Measurements from ENCODE around the gene BAG1. TPM values are rescaled to one million over a fixed set of nuclear protein-coding genes. Genes with fewer than 3 reads are reported as not detected.

The BAG1 gene
- total and polyA plus RNA-seq, 2 of the 13 experiments (the other 11 are each of a cell fraction or from before 2014, with no cell fraction given), result 23.1 to 59.5 TPM

- 0 out of 2 replicates have a peak, but pooled peaks have one; percentile 55 for TF ChIP-seq ZNF740 (CRISPR knock-in tag; IDR thresholded peaks at IDR 0.05)
- no peak for TF ChIP-seq RBAK (CRISPR knock-in tag; IDR thresholded peaks at IDR 0.05)
- TF ChIP-seq FOXO4 (CRISPR knock-in tag; conservative IDR thresholded peaks at IDR 0.05), result no peak
- TF ChIP-seq SMC3 (IDR thresholded peaks at IDR 0.05; ENCODE audit: low read length), result no peak
- TF ChIP-seq ZNF292 (CRISPR knock-in tag; IDR thresholded peaks at IDR 0.05; ENCODE audit: borderline replicate concordance, low read depth), result no peak
- TF ChIP-seq USF2 (IDR thresholded peaks at IDR 0.05; ENCODE audit: low read depth, low read length), result no peak
- TF ChIP-seq USF2 (CRISPR knock-in tag; IDR thresholded peaks at IDR 0.05; ENCODE audit: borderline replicate concordance), result no peak
- TF ChIP-seq ZNF775 (CRISPR knock-in tag; IDR thresholded peaks at IDR 0.05; ENCODE audit: borderline replicate concordance), result no peak
- TF ChIP-seq ZNF431 (CRISPR knock-in tag; IDR thresholded peaks at IDR 0.05; ENCODE audit: borderline replicate concordance, low read depth), result no peak
- no peak for TF ChIP-seq THAP8 (CRISPR knock-in tag; IDR thresholded peaks at IDR 0.05; ENCODE audit: borderline replicate concordance)
- 0 out of 2 replicates have a peak, but pooled peaks have one; percentile 11 for TF ChIP-seq DNMT1 (CRISPR knock-in tag; IDR thresholded peaks at IDR 0.05)
- no peak for TF ChIP-seq ZMAT3 (CRISPR knock-in tag; conservative IDR thresholded peaks at IDR 0.05)
- TF ChIP-seq NPAS2 (CRISPR knock-in tag; IDR thresholded peaks at IDR 0.05; ENCODE audit: borderline replicate concordance), result no peak
- TF ChIP-seq GMEB1 (CRISPR knock-in tag; IDR thresholded peaks at IDR 0.05; ENCODE audit: borderline replicate concordance), result no peak
- 0 out of 2 replicates have a peak, but pooled peaks have one; percentile 58 for TF ChIP-seq ZFP41 (CRISPR knock-in tag; IDR thresholded peaks at IDR 0.05; ENCODE audit: borderline replicate concordance)
- TF ChIP-seq ZUFSP (CRISPR knock-in tag; IDR thresholded peaks at IDR 0.05; ENCODE audit: borderline replicate concordance), result no peak
- no peak for TF ChIP-seq ZNF468 (CRISPR knock-in tag; IDR thresholded peaks at IDR 0.05)
- TF ChIP-seq JARID2 (CRISPR knock-in tag; IDR thresholded peaks at IDR 0.05; ENCODE audit: insufficient replicate concordance), result no peak
- 0 out of 2 replicates have a peak, but pooled peaks have one; percentile 35 for TF ChIP-seq ZNF274 (CRISPR knock-in tag; IDR thresholded peaks at IDR 0.05)
- no peak for TF ChIP-seq DNMT3B (CRISPR knock-in tag; conservative IDR thresholded peaks at IDR 0.05)
- peak; percentile 41; the same call in 1 of the 2 replicates for TF ChIP-seq SIN3A (IDR thresholded peaks at IDR 0.05; ENCODE audit: borderline replicate concordance, low read depth, low read length)
These were observed at the start of gene BAG1, which contains the start of gene CHMP5 (continued) for GRCh38 chr9:33264473-33265177.

Data from HepG2 (cell line).